ENCODE measurements around the gene ARL2BP.

- TF ChIP-seq CTCF (optimal IDR thresholded peaks at IDR 0.05 in 1 of 3, IDR thresholded peaks at IDR 0.05 in 1 of 3, conservative IDR thresholded peaks at IDR 0.05 in 1 of 3; ENCODE audit: extremely low read depth in 1 of 3, insufficient read depth in 2 of 3, low read length in 3 of 3) (no peak), EZH2 (IDR thresholded peaks at IDR 0.05; ENCODE audit: low read length) (no peak)
Measured at GRCh38 chr16:57277586-57277985, 32.5 kb downstream of the ARL2BP start.

Measured in keratinocyte (primary cell).